B cell (primary cell): ENCODE results near the gene NCLN. TPM values are rescaled to one million over a fixed set of nuclear protein-coding genes. Genes with fewer than 3 reads are reported as not detected.

ENCODE experiments used
- ATAC-seq: fragments of 200-7000 bp; cut with Tn5 transposase; one replicate; pipeline ENCODE4 v1.10.0; 2021; ENCODE audit warnings: low read depth, mild to moderate bottlenecking, moderate number of reproducible peaks, moderate library complexity
- CTCF ChIA-PET: fragments of 350-600 bp; sonication (Branson Sonifier 250); formaldehyde crosslinking; loops from one replicate; lab custom pipeline; 2021; ENCODE audit warnings: antibody characterized with exemption, inconsistent platforms; lab: Charles Lee
- POLR2A ChIA-PET: fragments of 350-600 bp; sonication (Branson Sonifier 250); formaldehyde crosslinking; loops from one replicate; lab custom pipeline; 2021; ENCODE audit warnings: antibody characterized with exemption; lab: Charles Lee
- DNase-seq: peaks from one replicate; pipeline ENCODE4 v3.0.0; 2013
- H2AFZ ChIP-seq: 2 replicates; pipeline ENCODE4 v1.6.1; 2012; ENCODE audit warnings: mild to moderate bottlenecking, low read depth, low read length; ENCODE audit not compliant: insufficient read depth, poor library complexity, severe bottlenecking
- H3K27ac ChIP-seq, 2 donors: 1 replicate in 1 of 2; 2 replicates in 1 of 2; pipeline ENCODE4 v1.5.1; 2012 to 2013; ENCODE audit warnings: low read length in 2 of 2, mild to moderate bottlenecking in 2 of 2, moderate library complexity in 1 of 2
- H3K27me3 ChIP-seq, 4 experiments: fragments of 200-600 bp in 1 of 4; sonication (generic) in 1 of 4; replicated peaks in 1 of 4; 1 replicate in 2 of 4; 2 replicates in 2 of 4; pipeline versions ENCODE4 v1.6.1 to v1.7.0; 2013 to 2016; ENCODE audit warnings: low read length in 3 of 4, mild to moderate bottlenecking in 2 of 4, mixed read lengths in 1 of 4, moderate library complexity in 1 of 4; ENCODE audit not compliant: insufficient read depth in 4 of 4, control insufficient read depth in 3 of 4; ENCODE audit errors: control extremely low read depth in 1 of 4
- H3K36me3 ChIP-seq, 2 experiments: replicated peaks in 1 of 2; 1 replicate in 1 of 2; 2 replicates in 1 of 2; pipeline versions ENCODE4 v1.6.1 to v1.7.1; 2013; ENCODE audit warnings: low read length in 1 of 2; ENCODE audit not compliant: insufficient read depth in 2 of 2, control insufficient read depth in 1 of 2; ENCODE audit errors: control extremely low read depth in 1 of 2, extremely low read depth in 1 of 2
- H3K4me1 ChIP-seq, 2 donors: fragments of 200-600 bp in 1 of 2; sonication (generic) in 1 of 2; 1 replicate in 1 of 2; 2 replicates in 1 of 2; pipeline versions ENCODE4 v1.5.1 to v1.6.1; 2013 to 2017; ENCODE audit warnings: low read length in 2 of 2; ENCODE audit not compliant: control insufficient read depth in 2 of 2, insufficient read depth in 2 of 2
- H3K4me2 ChIP-seq: replicated peaks from 2 replicates; pipeline ENCODE3; 2012; ENCODE audit warnings: mild to moderate bottlenecking, low read depth, low read length; ENCODE audit not compliant: poor library complexity, severe bottlenecking
- H3K4me3 ChIP-seq, 5 experiments: fragments of 200-600 bp in 1 of 5; sonication (generic) in 1 of 5; 1 replicate in 3 of 5; 2 replicates in 2 of 5; pipeline versions ENCODE4 v1.5.1 to v1.7.0; 2011 to 2016; ENCODE audit warnings: low read length in 4 of 5, mild to moderate bottlenecking in 4 of 5, low read depth in 2 of 5, control low read depth in 1 of 5, moderate library complexity in 1 of 5; ENCODE audit not compliant: insufficient read depth in 1 of 5; ENCODE audit errors: control extremely low read depth in 1 of 5, extremely low read depth in 1 of 5
- H3K79me2 ChIP-seq: fragments of 200-600 bp; sonication (generic); one replicate; pipeline ENCODE4 v1.6.0; 2016; ENCODE audit warnings: low read length; ENCODE audit not compliant: control insufficient read depth, insufficient read depth
- H3K9ac ChIP-seq: fragments of 200-600 bp; sonication (generic); 2 replicates; pipeline ENCODE4 v1.6.1; 2017; ENCODE audit warnings: mild to moderate bottlenecking, low read length, moderate library complexity
- H3K9me3 ChIP-seq, 3 donors: one replicate each; pipeline versions ENCODE4 v1.6.1 to v1.7.1; 2013; ENCODE audit warnings: low read length in 2 of 3; ENCODE audit not compliant: control insufficient read depth in 2 of 3, insufficient read depth in 1 of 3; ENCODE audit errors: control extremely low read depth in 1 of 3
- H4K20me1 ChIP-seq: 2 replicates; pipeline ENCODE4 v1.6.0; 2012; ENCODE audit warnings: mild to moderate bottlenecking, low read length; ENCODE audit not compliant: insufficient read depth, control insufficient read depth, poor library complexity, severe bottlenecking
- H3K27ac Mint-ChIP-seq: one replicate; pipeline ENCODE4 v1.8.0; 2021; ENCODE audit warnings: mixed read lengths
- H3K27me3 Mint-ChIP-seq: one replicate; pipeline ENCODE4 v1.8.0; 2021; ENCODE audit warnings: mixed read lengths
- H3K4me1 Mint-ChIP-seq: one replicate; pipeline ENCODE4 v1.8.0; 2021; ENCODE audit warnings: mixed read lengths
- H3K4me3 Mint-ChIP-seq: one replicate; pipeline ENCODE4 v1.8.0; 2021; ENCODE audit warnings: mixed read lengths
- H3K9me3 Mint-ChIP-seq: one replicate; pipeline ENCODE4 v1.8.0; 2022; ENCODE audit warnings: mixed read lengths; ENCODE audit not compliant: insufficient read depth
- EZH2 ChIP-seq: IDR thresholded peaks from 2 replicates; pipeline ENCODE4 v1.6.1; 2012; ENCODE audit warnings: borderline replicate concordance, low read depth, mild to moderate bottlenecking, moderate library complexity, low read length; ENCODE audit not compliant: insufficient read depth, poor library complexity, severe bottlenecking
- WGBS: methylation state at CpG from one replicate; pipeline ENCODE4 v1.1.5; 2013; ENCODE audit warnings: missing lambda C conversion rate; ENCODE audit not compliant: insufficient coverage; 5-methylcytosine and 5-hydroxymethylcytosine counted together
- intact Hi-C: fragments of 100-400 bp; cut with micrococcal nuclease; formaldehyde crosslinking; loops from one replicate; pipeline ENCODE4 v1.10.0; 2022
- polyA plus RNA-seq: library from polyadenylated mRNA; depleted of rRNA; stranded (reverse); fragments of >200 nt; gene quantifications from 2 replicates; pipeline ENCODE4 v1.2.3, GENCODE V29; 2012
- total RNA-seq, 2 donors: library from RNA; stranded (reverse); fragments of 120-200 nt in 1 of 2; gene quantifications; 1 replicate in 1 of 2; 2 replicates in 1 of 2; pipeline versions ENCODE4 v1.2.3 to v1.2.4, GENCODE V29; 2013 to 2022
- TF ChIP-seq, protein P1 (sequence below): fragments of 200-600 bp; IDR thresholded peaks from one replicate; pipeline ENCODE4 v1.8.0; 2022; ENCODE audit warnings: antibody characterized with exemption, mild to moderate bottlenecking

The NCLN gene
- total and polyA plus RNA-seq, 2 donors (not counting 1 experiment from before 2014, with no cell fraction given), result 55.0 to 82.0 TPM

DNA sequence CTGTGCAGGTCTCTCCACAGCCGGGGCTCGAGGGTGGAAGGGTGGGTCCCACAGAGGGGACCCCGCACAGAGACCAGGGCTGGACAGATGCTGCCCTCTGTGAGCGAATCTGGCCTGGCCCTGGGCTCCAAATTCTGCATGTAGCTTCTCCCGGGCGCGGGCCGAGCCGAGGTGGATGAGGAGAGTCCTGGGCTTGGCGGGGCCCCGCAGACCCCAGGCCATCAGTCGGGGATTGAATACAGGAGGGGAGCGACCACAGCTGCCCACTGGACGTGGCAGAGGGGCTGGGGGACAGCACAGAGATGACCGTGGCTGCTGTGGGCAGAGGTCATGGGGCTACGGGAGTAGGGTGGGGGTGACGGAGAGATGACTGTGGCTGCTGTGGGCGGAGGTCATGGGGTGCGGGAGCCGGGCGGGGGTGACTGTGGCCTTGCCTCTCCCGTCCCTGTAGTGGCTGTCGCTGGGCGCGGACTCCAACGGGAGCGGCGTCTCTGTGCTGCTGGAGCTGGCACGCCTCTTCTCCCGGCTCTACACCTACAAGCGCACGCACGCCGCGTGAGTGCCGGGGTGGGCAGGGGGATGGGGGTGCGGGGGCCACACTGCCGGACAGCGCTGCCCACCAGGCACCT is 15.5 kb downstream of the NCLN start:
- no peak overlapping the region for H3K27ac Mint-ChIP-seq
- no peaks in the 10 kb centered on the region for H3K27me3 Mint-ChIP-seq
- H3K4me2 ChIP-seq, result no peak overlapping the region
- H4K20me1 ChIP-seq, result no peaks in the 10 kb centered on the region
- DNase-seq (no peak), ATAC-seq (no peak)
- H3K4me3 ChIP-seq, result no peak overlapping the region
- H2AFZ ChIP-seq, result no peak overlapping the region
- H3K4me3 Mint-ChIP-seq, result no peak overlapping the region
- H3K27ac ChIP-seq, result no peak overlapping the region
- WGBS, result 97% methylated on average over 35 of the region's 39 CpGs
- no peaks in the 10 kb centered on the region for H3K9me3 Mint-ChIP-seq
- H3K4me1 Mint-ChIP-seq, result no peaks in the 10 kb centered on the region
- peaks cover under 1% of the 10 kb centered on the region for H3K79me2 ChIP-seq
- no peaks in the 10 kb centered on the region for H3K27me3 ChIP-seq
- ChIA-PET POLR2A (no interaction called here), CTCF (no interaction called here)
- H3K4me1 ChIP-seq, result no peaks in the 10 kb centered on the region
- no peak overlapping the region for H3K9ac ChIP-seq
- intact Hi-C loops, result no loop called here
- no peak for TF ChIP-seq EZH2
- TF ChIP-seq, protein P1, sequence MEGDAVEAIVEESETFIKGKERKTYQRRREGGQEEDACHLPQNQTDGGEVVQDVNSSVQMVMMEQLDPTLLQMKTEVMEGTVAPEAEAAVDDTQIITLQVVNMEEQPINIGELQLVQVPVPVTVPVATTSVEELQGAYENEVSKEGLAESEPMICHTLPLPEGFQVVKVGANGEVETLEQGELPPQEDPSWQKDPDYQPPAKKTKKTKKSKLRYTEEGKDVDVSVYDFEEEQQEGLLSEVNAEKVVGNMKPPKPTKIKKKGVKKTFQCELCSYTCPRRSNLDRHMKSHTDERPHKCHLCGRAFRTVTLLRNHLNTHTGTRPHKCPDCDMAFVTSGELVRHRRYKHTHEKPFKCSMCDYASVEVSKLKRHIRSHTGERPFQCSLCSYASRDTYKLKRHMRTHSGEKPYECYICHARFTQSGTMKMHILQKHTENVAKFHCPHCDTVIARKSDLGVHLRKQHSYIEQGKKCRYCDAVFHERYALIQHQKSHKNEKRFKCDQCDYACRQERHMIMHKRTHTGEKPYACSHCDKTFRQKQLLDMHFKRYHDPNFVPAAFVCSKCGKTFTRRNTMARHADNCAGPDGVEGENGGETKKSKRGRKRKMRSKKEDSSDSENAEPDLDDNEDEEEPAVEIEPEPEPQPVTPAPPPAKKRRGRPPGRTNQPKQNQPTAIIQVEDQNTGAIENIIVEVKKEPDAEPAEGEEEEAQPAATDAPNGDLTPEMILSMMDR, result no peak
- peaks cover 0 to 45% of the 10 kb centered on the region in 2 experiments for H3K36me3 ChIP-seq
- no peaks in the 10 kb centered on the region for H3K9me3 ChIP-seq

DNA sequence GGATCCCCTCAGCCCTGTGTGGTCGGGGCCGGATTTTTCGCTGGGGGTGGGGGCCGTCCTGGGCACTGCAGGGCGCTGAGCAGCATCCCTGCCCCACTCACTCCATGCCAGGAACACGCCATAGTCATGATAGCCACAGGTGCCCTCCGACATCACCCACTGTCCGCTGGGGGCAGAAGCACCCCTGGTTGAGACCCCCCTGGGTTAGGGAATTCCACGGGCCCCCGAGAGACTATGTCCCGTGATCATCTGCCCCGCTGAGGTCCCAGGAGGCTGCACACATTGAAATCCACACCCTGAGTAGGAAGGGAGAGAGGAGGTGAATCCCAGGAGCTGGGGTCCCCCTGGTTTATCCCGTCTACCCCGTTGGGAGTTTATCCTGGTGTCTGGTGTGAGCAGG is 16.2 kb downstream of the NCLN start:
- Mint-ChIP-seq H3K9me3 (no peaks in the 10 kb centered on the region), H3K4me3 (no peak overlapping the region), H3K27ac (no peak overlapping the region), H3K4me1 (no peaks in the 10 kb centered on the region), H3K27me3 (no peaks in the 10 kb centered on the region)
- ATAC-seq, result no peak
- intact Hi-C loops, result no loop called here
- peaks cover 0 to 44% of the 10 kb centered on the region in 2 experiments for H3K36me3 ChIP-seq
- no peaks in the 10 kb centered on the region for H3K9me3 ChIP-seq
- H3K9ac ChIP-seq, result no peak overlapping the region
- H3K4me3 ChIP-seq, result no peak overlapping the region
- no peaks in the 10 kb centered on the region for H3K4me1 ChIP-seq
- TF ChIP-seq, protein P1, result no peak
- TF ChIP-seq EZH2, result no peak
- 96% methylated on average over 10 of the region's 14 CpGs for WGBS
- H4K20me1 ChIP-seq, result no peaks in the 10 kb centered on the region
- H2AFZ ChIP-seq, result no peak overlapping the region
- H3K79me2 ChIP-seq, result no peaks in the 10 kb centered on the region
- POLR2A ChIA-PET, result no interaction called here
- CTCF ChIA-PET, result no interaction called here
- H3K4me2 ChIP-seq, result no peak overlapping the region
- DNase-seq, result no peak
- no peak overlapping the region for H3K27ac ChIP-seq
- H3K27me3 ChIP-seq, result no peaks in the 10 kb centered on the region
